ENCODE data around the gene CEP192.

Gene CEP192

GRCh38 chr18:13014232-13014631 is 23.1 kb downstream of the CEP192 start:
- no peak overlapping the region for H3K4me3 ChIP-seq (ENCODE audit: low read depth in 1 of 2, low read length in 1 of 2)
- H3K27me3 ChIP-seq = no peaks in the 10 kb centered on the region
- no peak for TF ChIP-seq CTCF (IDR thresholded peaks at IDR 0.05)
- H3K36me3 ChIP-seq = peaks cover 94% of the 10 kb centered on the region
- H3K4me1 ChIP-seq (ENCODE audit: control insufficient read depth in 1 of 2, insufficient read depth in 1 of 2, low read depth in 1 of 2, low read length in 1 of 2) = no peaks in the 10 kb centered on the region
- no peak overlapping the region for H3K27ac ChIP-seq
- no peaks in the 10 kb centered on the region for H3K9me3 ChIP-seq

- H3K4me3 ChIP-seq (ENCODE audit: low read depth in 1 of 2, low read length in 1 of 2) = no peak overlapping the region
Measured at GRCh38 chr18:13014818-13015217, 23.7 kb downstream of the CEP192 start.

GRCh38 chr18:13017247-13017875 is 26.2 kb downstream of the CEP192 start:
- Histone ChIP-seq H3K36me3 (peaks cover 81% of the 10 kb centered on the region), H3K27ac (no peak overlapping the region), H3K9me3 (no peaks in the 10 kb centered on the region), H3K4me1 (ENCODE audit: control insufficient read depth in 1 of 2, insufficient read depth in 1 of 2, low read depth in 1 of 2, low read length in 1 of 2) (no peaks in the 10 kb centered on the region), H3K27me3 (no peaks in the 10 kb centered on the region), H3K4me3 (ENCODE audit: low read depth in 1 of 2, low read length in 1 of 2) (no peak overlapping the region)
- no peak for TF ChIP-seq CTCF (IDR thresholded peaks at IDR 0.05)

More at GRCh38 chr18:13014818-13015217, 23.7 kb downstream of the CEP192 start:
- no peak overlapping the region for H3K27ac ChIP-seq
- H3K4me1 ChIP-seq (ENCODE audit: control insufficient read depth in 1 of 2, insufficient read depth in 1 of 2, low read depth in 1 of 2, low read length in 1 of 2) = no peaks in the 10 kb centered on the region
- TF ChIP-seq CTCF (IDR thresholded peaks at IDR 0.05) = no peak
- H3K27me3 ChIP-seq = no peaks in the 10 kb centered on the region
- peaks cover 93% of the 10 kb centered on the region for H3K36me3 ChIP-seq
- no peaks in the 10 kb centered on the region for H3K9me3 ChIP-seq

GRCh38 chr18:13018374-13018773 is 27.2 kb downstream of the CEP192 start:
- peaks cover 72% of the 10 kb centered on the region for H3K36me3 ChIP-seq
- no peaks in the 10 kb centered on the region for H3K4me1 ChIP-seq (ENCODE audit: control insufficient read depth in 1 of 2, insufficient read depth in 1 of 2, low read depth in 1 of 2, low read length in 1 of 2)
- TF ChIP-seq CTCF (IDR thresholded peaks at IDR 0.05) = no peak
- H3K27ac ChIP-seq = no peak overlapping the region
- no peaks in the 10 kb centered on the region for H3K27me3 ChIP-seq
- H3K4me3 ChIP-seq (ENCODE audit: low read depth in 1 of 2, low read length in 1 of 2) = no peak overlapping the region
- H3K9me3 ChIP-seq = no peaks in the 10 kb centered on the region

GRCh38 chr18:13019301-13019700 is 28.1 kb downstream of the CEP192 start:
- Histone ChIP-seq H3K9me3 (no peaks in the 10 kb centered on the region), H3K27me3 (no peaks in the 10 kb centered on the region), H3K4me3 (ENCODE audit: low read depth in 1 of 2, low read length in 1 of 2) (no peak overlapping the region), H3K27ac (no peak overlapping the region), H3K4me1 (ENCODE audit: control insufficient read depth in 1 of 2, insufficient read depth in 1 of 2, low read depth in 1 of 2, low read length in 1 of 2) (no peaks in the 10 kb centered on the region), H3K36me3 (peaks cover 70% of the 10 kb centered on the region)
- TF ChIP-seq CTCF (IDR thresholded peaks at IDR 0.05) = no peak
